ENCODE data around the gene HIC1.

Gene HIC1

DNA sequence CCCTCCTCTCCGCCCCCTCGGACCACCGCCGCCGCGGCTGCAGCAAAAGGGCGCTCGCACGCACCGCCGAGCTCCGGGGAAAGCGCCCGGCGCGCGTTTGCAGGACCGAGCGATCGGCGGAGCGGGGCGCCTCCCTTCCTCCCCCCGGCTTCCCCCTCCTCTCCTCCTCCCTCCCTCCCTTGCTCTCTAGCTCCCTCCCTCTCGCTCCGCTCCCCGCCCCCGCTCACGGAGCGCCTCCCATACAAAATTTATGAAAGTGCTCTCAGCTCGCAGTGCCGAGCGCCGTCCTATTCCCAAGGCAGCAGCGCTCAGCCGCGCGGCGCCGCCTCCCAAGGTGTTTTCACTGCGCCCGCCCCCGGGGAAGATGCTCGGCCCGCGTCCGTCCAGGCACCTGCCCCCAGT is 29.7 kb upstream of the HIC1 start, which contains the start of gene RTN4RL1:
Gene RTN4RL1, minus strand, starts transcription at position 115 of the 402 bp plus-strand sequence. CDS start 469 bp downstream, outside the sequence.
- DNase-seq: peak; percentile 58

DNA sequence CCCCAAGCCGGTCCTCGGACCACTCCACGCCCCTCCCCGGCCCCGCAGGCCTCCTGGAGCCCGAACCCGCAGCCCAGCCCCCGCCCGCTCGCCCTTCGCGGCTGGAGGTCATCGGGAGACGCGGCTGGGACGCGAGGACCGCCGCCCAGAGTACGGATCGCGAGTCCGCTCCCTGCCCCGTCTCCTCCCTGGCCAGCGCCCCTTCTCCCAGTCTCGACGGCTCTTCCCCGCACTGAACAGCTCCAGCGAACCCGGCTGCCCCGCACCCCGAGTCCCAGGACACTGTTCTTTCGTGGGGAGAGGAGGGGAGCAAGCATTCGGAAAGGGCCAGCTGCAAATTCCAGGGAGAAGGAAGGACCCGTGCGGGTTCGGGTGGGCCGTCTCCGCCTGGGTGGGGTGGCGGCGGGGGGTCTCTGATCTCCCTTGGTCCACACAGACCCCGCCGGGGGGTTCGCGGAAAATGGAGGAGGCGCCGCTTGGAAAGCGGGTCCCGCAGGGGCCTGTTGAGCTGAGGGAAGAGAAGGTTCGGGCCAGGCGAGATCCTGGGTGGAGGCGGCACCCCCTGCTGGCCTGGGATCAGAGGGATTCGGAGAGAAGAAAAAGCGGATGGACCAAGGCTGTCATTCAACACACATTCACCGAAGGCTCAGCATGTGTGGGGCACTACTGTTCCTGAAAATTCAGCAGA is 29.1 kb upstream of the HIC1 start:
- DNase-seq: peak; percentile 57

DNA sequence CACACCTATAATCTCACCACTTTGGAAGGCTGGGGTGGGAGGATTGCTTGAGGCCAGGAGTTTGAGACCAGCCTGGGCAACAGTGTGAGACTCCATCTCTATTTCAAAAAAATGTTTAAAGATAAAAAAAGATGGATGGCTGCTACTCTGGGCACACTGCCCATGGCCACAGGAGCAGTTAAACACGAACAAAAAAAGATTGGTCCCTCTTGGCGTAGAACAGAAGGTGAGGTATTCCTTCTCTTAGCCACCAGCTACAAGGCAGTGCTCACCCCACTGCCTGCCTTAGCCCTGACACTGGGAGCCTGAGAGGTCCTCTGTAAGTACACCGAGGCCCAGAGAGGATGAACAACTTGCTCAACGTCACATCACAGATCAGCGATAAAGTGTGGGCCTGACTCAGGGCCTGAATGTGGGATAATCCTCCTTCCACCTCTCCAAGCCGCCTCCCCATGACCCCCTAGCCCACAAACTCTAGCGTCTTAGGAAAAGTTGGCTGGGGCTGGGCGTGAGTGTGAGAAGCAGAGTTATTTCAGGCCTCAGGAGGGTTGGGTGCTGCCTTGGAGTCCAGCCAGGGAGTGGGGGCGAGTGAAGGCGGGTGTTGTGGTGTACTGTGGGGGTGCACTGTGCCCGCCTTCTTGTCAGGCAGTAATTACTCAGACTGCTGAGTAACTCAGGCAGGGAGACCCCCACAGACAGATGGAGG is 27.2 kb upstream of the HIC1 start:
- DNase-seq: no peak

DNA sequence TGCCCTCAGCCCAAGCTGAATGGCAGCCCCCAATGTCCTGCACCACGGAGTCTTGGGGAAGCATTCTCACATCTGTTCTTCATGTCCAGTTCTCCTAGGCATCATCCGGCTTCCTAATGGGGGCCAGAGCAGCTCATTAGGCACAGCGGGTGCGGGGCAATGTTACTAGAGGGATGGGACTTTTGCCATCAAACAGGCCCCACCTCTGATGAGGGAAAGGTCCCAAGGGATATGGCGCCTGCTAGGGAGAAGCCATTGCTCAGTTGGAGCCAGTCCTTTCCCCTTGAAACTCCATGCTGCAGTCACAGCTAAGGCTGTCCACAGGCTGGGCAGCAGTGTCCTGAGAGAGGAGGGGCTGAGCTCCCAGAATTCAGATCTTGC is 26.7 kb upstream of the HIC1 start:
- DNase-seq: no peak

DNA sequence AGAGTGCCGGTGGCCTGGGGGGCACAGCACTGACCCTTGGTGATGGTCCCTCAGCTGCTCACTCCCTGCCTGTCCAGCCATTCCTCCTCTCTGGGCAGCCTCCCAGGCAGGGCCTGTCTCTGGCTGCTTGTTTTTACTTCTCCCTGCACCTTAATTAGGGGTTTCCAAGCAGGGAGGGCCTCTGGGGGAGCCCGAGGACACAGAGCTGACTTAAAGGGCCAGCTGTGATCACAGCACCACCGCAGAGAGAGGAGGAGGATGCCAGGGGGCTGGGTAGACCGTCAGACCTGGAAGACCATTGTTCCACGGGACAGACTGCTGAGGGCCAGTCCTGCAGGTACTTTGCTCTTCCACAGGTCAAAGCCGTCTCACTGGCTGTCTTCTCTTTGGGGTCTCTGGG is 26.2 kb upstream of the HIC1 start:
- no peak for DNase-seq

DNA sequence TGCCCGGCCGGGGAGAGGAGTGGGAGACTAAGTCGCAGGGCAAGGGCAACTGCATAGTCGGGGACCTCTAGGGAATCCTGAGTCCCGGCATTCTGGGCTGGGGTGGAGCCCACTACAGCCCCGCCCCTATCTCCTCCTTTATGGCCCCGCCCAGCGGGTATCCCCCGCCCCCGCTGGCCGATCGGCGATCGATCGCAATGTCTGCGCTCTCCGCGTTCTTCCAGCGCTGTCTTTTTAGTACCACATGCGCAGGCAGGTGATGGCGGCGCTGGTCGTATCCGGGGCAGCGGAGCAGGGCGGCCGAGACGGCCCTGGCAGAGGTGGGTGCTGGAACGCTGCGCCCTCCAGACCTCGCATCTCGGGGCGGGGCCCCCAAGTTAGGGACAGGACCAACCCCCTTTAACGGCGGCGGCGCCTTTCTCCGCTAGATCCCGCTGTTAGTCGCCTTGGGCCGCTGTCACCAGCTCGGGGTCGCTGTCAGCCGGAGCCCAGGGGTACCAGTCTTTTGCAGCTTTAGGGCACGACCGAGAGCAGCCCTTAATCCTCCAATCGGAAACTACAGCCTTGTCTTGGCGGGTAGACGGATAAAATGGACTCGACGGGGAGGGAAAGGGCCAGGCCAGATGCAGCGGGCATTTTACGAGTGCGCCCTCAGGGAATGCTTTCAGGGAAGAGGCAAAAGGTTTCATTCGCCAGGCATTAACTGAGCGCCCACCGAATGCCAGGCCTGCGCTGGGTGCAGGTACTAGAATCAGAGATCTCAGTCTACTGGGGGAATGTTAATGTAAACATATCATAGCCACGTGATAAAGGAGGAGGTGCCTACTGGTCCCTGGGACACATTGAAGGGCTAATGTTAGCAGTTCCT is 24.8 kb upstream of the HIC1 start, which contains the start of gene DPH1:
Gene DPH1, plus strand, starts transcription at position 243 of the 868 bp plus-strand sequence. Its CDS starts 17 bp downstream, at position 260.
- peak; percentile 83 for DNase-seq

DNA sequence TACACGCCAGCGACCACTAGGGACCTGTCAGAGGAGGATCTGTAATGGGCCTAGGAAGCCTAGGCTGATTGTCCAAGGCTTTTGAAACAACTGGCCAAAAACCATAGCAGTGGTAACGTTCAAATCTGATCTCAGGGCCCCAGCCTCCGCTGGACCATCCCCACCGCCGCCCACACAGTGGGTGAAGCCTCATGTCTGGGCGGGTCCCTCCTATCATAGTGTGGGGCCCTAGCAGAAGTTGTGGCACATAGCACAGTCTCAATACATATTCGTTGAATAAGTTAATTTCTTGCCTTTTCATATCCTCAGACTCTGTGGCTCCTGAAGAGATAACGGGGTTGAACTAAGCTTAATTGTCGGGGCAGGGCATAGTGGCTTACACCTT is 24.1 kb upstream of the HIC1 start:
- peak; percentile 89 for DNase-seq

DNA sequence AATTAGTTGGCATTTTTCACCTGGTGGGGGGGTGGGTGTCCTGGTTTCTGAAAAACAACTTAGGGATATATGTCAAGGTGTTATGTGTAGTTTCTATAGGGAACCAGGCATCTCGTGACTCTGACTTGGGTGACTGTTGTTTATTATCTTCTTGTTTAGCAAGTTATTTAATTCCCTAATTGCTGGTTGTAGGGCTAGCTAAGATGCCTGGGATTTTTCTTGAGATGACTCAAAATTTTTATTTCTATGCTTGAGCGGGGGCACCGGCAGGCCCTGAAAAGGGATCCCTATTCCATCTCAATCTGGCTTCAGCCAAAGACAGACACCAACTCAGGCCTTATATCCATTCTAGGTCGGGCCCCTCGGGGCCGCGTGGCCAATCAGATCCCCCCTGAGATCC is 21.8 kb upstream of the HIC1 start:
- DNase-seq: no peak

DNA sequence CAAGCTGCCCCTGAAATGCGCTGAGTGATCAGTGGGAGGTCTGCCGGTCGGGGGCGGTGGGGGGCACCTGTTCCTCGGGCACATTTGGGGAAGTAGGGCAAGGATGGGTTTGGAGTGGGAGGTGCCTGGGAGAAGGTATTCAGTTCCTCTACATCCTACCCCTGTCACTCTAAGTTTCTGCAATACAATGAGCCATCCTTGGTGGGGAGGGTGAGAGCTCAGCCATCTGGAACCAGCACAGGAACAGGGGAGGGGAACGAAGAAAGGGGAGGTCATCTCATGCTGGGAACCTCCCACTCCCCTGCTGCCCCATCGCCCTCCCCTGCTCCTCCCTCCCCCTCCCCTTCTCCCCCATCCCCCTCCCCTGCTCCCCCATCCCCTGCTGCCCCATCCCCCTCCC is 20.7 kb upstream of the HIC1 start:
- no peak for DNase-seq

DNA sequence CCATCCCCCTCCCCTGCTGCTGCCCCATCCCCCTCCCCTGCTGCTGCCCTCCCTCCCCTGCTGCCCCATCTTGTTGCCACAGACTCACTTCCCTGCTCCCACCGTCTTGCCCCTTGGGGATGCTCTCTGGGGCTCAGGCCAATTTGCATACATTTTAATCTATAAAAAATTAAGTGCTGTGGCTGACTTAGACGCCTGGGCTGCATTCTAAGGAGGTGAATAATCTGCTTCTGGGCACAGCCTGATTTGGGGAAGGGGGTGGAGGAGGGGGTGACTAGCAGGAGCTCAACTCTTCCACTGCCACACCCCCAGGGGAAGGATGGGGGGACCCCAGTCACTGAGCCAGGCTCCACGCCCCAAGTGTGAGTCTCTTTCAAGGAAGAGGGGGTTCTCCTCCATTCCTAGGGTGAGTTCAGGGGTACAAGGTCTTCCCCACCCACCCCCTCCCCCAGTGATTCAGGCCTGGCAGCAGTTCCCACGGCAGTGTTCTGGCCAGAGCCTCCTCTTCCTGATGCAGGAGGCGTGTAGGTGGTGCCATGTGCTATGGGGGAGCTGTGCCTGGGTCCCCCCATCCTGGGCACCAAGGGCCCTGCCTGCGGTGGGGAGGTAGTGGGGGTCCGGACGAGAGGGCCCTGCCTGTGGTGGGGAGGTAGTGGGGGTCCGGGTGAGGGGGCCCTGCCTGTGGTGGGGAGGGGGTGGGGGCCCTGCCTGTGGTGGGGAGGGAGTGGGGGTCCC is 19.9 kb upstream of the HIC1 start:
- DNase-seq: no peak

DNA sequence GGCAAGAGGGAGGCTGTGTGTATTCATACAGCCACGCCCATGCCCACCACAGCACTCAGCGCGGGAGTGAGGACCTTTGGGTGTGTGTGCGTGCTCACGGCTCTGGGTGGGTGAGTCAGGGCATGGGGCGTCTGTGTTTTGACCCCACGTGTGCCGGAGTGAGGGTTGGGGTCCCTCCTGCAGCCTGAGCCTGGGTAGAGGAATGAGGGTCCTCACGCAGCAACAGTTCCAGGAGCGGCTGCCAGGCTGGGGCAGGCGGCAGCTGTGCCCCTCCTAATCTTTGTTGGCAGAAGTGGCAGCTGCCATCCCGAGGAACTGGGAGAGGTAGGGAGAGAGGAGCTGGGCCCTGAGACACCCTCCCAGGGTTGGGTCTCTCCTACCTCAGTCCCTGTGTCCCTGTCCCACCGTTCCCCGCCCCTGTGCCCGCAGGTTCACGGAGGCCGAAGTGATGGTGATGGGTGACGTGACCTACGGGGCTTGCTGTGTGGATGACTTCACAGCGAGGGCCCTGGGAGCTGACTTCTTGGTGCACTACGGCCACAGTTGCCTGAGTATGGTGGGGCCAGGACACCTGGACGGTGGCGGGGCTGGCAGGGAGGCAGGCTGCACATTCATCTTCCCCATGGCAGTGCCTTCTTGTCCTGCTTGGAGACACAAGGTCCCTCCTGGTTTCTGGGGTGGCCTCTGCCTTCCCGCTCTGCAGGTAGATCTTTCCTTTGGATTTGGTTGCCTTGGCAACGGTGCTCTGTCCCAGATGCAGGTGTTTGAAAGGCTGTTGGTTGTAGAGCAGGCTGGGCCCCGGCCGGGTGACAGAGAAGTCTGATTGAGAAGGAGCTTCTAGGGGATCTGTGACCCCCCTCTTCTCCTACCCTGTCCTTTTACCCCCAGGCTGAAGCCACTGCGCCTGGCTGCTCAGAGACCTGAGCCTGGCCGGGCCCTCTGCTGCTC is 19.1 kb upstream of the HIC1 start:
- DNase-seq: no peak

DNA sequence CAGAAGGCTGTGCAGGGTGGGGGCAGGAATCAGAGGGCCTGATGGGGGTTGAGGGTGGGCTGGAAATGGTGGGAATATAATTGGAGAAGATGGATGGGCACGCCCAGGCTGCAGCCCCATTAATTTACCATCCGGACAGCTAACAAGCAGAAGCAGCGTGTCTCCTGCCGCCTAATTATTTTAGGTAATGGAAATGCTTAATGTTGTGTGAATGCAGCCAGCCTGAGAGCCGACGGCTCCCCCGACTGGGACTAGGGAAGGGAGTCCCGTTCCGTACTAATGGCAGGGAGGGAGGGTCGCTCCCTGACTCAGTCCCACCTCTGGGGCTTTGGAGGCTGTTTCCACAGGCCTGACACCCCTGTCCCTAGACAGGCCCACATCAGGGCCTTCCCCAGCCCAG is 17.7 kb upstream of the HIC1 start:
- no peak for DNase-seq

DNA sequence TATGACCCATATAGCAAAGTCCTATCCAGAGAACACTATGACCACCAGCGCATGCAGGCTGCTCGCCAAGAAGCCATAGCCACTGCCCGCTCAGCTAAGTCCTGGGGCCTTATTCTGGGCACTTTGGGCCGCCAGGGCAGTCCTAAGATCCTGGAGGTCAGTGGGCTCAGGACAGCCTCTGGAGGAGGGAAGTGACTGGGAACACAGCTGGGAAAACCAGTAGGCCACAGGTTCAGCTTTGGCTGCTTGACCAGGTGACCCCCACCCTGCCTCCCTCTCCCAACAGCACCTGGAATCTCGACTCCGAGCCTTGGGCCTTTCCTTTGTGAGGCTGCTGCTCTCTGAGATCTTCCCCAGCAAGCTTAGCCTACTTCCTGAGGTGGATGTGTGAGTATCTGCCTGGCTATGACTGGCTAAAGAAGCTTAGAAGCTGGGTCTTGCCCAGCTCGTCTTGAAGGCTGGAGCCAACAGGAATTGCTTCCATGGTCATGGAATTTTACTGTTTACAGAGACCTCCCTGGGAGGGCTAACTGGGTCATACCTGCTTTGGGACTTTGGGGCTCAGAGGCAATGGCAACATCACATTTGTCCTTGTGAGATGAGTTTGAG is 14.6 kb upstream of the HIC1 start:
- DNase-seq: no peak

DNA sequence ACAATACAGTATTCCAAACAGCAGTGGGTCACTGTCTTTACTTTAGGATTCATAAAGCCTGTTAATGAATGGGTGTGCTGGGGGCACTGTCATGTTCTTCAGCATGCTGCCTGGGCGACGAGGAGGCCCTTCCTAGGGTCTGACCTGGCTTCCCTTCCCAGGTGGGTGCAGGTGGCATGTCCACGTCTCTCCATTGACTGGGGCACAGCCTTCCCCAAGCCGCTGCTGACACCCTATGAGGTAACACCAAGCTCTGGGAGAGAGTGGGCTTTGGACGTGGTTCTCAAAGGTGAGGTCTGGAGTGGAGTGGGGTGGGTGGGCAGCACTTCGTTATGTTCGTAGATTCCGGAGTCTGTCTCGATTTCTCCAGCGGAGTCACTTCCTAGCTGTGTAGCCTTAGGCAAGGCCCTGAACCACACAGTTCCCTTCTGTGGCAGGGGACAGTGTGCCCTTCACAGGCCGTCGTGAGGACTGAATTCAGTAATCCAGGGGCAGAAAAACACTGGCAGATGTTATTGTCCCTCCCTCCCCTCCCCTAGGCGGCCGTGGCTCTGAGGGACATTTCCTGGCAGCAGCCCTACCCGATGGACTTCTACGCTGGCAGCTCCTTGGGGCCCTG is 13.9 kb upstream of the HIC1 start:
- DNase-seq: no peak

DNA sequence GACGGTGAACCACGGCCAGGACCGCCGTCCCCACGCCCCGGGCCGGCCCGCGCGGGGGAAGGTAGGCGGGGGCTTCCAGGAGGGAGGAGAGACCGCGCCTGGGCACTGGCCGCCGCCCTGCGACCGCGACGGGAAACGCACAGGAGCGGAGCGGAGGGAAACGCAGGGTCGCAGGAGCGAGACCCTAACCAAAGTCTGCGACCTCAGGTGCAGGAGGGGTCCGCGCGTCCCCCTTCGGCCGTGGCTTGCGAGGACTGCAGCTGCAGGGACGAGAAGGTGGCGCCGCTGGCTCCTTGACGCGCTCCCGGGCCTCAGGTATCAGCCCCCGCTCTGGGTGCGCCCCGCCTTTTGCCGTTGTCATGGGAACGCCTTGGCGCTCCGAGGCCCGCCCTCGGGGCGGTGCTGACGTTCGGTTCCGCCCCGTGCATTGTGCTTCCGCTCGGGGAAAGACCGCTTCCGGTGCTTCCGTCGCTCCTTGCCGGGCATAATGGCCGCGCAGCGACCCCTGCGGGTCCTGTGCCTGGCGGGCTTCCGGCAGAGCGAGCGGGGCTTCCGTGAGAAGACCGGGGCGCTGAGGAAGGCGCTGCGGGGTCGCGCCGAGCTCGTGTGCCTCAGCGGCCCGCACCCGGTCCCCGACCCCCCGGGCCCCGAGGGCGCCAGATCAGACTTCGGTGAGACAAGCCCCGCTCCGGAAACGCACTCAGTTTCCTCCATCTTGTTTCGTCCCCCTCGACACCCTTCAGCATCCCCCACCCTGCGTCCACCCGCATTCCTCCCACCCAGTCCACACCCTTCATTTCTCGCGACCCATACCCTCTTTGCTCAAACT is 13.1 kb upstream of the HIC1 start, which contains the start of gene OVCA2:
Gene OVCA2, plus strand, starts transcription at position 462 of the 829 bp plus-strand sequence. Its CDS starts 26 bp downstream, at position 488.
- DNase-seq: peak; percentile 95

DNA sequence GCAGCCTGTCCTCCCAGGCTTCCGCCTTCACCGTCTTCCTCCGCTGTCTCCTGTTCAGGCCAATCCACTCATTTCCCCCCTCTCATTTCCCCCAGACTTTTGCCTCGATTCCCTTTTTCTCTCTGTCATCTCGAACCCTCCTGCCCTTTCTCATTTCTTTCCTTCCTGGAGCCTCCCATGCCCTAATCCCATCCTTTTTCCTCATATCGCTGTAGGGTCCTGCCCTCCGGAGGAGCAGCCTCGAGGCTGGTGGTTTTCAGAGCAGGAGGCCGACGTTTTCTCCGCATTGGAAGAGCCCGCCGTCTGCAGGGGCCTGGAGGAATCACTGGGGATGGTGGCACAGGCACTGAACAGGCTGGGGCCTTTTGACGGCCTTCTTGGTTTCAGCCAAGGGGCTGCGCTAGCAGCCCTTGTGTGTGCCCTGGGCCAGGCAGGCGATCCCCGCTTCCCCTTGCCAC is 12.5 kb upstream of the HIC1 start:
- peak; percentile 49 for DNase-seq

DNA sequence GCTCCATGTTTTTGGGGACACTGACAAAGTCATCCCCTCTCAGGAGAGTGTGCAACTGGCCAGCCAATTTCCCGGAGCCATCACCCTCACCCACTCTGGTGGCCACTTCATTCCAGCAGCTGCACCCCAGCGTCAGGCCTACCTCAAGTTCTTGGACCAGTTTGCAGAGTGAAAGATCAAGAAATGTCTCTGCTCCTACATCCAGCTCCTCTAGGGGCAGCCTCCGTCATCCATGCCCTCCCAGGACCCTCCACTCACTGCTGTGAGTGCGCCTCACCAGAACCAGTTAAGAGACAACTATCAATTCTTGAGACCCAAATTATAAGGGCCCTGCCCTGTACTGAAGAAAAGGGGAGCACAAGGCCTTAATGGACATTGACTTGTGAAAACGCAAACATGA is 12.0 kb upstream of the HIC1 start:
- DNase-seq: no peak

DNA sequence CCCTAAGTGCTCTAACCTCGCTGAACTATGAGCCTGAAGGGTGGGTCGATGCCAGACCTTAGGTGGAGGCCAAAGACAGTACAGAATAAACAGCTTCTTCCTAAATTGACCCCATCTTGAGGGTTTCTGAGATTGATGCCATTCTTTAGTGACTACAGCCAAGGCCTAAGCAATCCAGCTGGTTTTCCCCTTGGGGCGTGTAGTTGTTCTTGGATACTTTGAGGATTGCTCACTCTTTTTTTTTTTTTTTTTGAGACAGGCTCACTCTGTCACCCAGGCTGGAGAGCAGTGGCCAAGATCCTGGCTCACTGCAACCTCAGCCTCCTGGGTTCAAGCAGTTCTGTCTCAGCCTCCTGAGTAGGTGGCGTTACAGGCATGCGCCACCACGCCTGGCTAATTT is 11.1 kb upstream of the HIC1 start:
- DNase-seq: no peak

DNA sequence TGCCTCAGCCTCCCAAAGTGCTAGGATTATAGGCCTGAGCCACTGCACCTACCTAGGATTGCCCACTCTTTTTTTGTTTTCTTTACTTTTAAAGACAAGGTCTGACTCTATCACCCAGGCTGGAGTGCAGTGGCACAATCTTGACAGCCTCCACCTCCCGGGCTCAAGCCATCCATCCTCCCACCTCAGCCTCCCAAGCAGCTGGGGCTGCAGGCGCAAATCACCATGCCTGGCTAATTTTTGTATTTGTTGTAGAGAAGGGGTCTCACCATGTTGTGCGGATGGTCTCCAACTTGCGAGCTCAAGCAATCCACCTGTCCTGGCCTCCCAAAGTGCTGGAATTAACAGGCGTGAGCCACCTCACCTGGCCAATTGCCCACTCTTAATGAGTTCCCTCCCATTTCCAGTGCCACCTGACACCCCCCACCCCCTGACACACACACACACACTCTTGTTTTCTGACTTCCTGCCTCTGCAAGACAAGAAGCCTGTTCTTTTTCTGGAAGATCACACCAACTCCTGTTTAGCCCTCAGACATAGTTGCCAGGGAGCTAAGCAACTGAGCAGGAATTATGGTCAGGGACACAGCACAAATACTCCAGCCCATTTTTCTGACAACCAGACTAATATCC is 10.5 kb upstream of the HIC1 start:
- DNase-seq: no peak

All from OCI-M1 (cell line).